A673 (cell line): ENCODE data around the gene WNK2. TPM values are rescaled to one million over a fixed set of nuclear protein-coding genes. Genes with fewer than 3 reads are reported as not detected.

Experiments
- BruUV-seq: library from RNA; stranded (reverse); fragments of 400-500 nt; replicated peaks from 2 replicates; lab custom pipeline; 2021; lab: Mats Ljungman, UMichigan
- CTCF ChIA-PET: fragments of 300-600 bp; sonication (Branson Sonifier 250); formaldehyde crosslinking; loops from one replicate; lab custom pipeline; 2022; ENCODE audit warnings: antibody characterized with exemption; lab: Charles Lee
- POLR2A ChIA-PET: fragments of 300-600 bp; sonication (Branson Sonifier 250); formaldehyde crosslinking; loops from one replicate; lab custom pipeline; 2022; ENCODE audit warnings: antibody characterized with exemption; ENCODE audit not compliant: low non-redundant PET; lab: Charles Lee
- DNase-seq: peaks from one replicate; pipeline ENCODE4 v3.0.0-alpha.2; 2015; ENCODE audit warnings: low spot score
- H3K27ac ChIP-seq: fragments of 200-600 bp; sonication (generic); 2 replicates; pipeline ENCODE4 v1.5.1; 2016; ENCODE audit warnings: mixed run types, low read depth, mild to moderate bottlenecking, mixed read lengths, antibody characterized with exemption, low read length; ENCODE audit not compliant: poor library complexity, severe bottlenecking
- H3K27me3 ChIP-seq: fragments of 200-600 bp; sonication (generic); replicated peaks from 2 replicates; pipeline ENCODE4 v1.6.1; 2017; ENCODE audit warnings: mixed run types, low read depth, mild to moderate bottlenecking, mixed read lengths, antibody characterized with exemption, low read length; ENCODE audit not compliant: insufficient read depth, poor library complexity
- H3K36me3 ChIP-seq: fragments of 200-600 bp; sonication (generic); 2 replicates; pipeline ENCODE4 v1.6.1; 2016; ENCODE audit warnings: mixed run types, mild to moderate bottlenecking, mixed read lengths, antibody characterized with exemption, low read length; ENCODE audit not compliant: insufficient read depth, poor library complexity, severe bottlenecking
- H3K4me1 ChIP-seq: fragments of 200-600 bp; sonication (generic); 2 replicates; pipeline ENCODE4 v1.6.1; 2017; ENCODE audit warnings: mixed run types, mild to moderate bottlenecking, mixed read lengths, antibody characterized with exemption, low read length; ENCODE audit not compliant: insufficient read depth, poor library complexity, severe bottlenecking
- H3K4me3 ChIP-seq: fragments of 200-600 bp; sonication (generic); 2 replicates; pipeline ENCODE4 v1.5.1; 2016; ENCODE audit warnings: low read depth, mixed run types, mild to moderate bottlenecking, mixed read lengths, low read length; ENCODE audit not compliant: poor library complexity, severe bottlenecking
- H3K9me3 ChIP-seq: fragments of 200-600 bp; sonication (generic); 2 replicates; pipeline ENCODE4 v1.6.1; 2016; ENCODE audit warnings: mixed run types, low read depth, mild to moderate bottlenecking, mixed read lengths, antibody characterized with exemption, low read length; ENCODE audit not compliant: poor library complexity, severe bottlenecking
- EZH2 ChIP-seq: fragments of 200-600 bp; sonication (generic); IDR thresholded peaks from 2 replicates; pipeline ENCODE4 v1.6.1; 2017; ENCODE audit warnings: borderline replicate concordance, low read depth, mild to moderate bottlenecking, mixed read lengths, antibody characterized with exemption, low read length; ENCODE audit not compliant: poor library complexity, severe bottlenecking
- intact Hi-C: fragments of 100-400 bp; cut with micrococcal nuclease; formaldehyde crosslinking; loops from one replicate; pipeline ENCODE4 v1.10.0; 2022; ENCODE audit not compliant: unreplicated experiment
- total RNA-seq: library from RNA; stranded (reverse); gene quantifications from 2 replicates; pipeline ENCODE4 v1.2.3, GENCODE V29; 2021
- TF ChIP-seq, protein P1 (sequence below): fragments of 300-800, 200-600 bp; sonication (generic); conservative IDR thresholded peaks from 2 replicates; pipeline ENCODE4 v1.5.1; 2017; ENCODE audit warnings: low read depth, mild to moderate bottlenecking, antibody characterized with exemption, low read length, moderate library complexity, mixed read lengths

Gene WNK2
- total RNA-seq, 1 experiment from 2014 or later = 9.6 TPM

DNA sequence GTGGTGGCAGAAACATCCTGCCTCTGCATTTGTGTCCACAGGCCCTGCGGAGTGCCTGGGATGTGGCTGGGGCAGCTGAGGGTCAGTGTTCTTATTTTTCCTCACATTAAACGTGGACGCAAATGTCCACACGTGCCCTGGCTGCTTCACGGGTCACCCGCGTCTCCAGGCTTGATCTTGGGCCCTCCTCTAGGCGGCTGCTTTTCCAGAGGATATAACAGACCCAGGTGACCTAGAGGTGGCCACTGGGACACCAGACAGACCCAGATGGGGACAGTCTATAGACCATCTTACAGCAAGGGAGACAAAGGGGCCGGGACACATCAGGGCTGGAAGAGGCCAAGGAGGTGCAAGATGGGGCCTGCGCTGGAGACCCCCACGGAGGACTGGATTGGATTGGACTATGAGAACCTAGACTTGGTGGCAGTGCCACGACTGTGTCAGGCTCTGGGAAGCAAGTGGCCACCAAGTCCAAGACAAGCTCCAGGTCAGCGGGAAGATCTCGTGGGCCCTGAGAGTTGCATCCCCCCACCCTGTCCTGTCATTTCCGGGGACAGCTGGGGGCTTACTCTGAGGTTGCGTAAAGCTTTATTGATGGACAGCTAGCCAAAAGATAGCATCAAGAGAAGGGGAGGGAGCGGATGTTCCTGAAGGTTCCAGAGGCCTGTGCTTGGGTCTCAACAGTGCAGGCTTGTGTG is 6.9 kb downstream of the WNK2 start:
- POLR2A ChIA-PET = no interaction called here
- Histone ChIP-seq H3K9me3 (no peaks in the 10 kb centered on the region), H3K4me1 (no peaks in the 10 kb centered on the region), H3K27ac (no peak overlapping the region), H3K27me3 (no peaks in the 10 kb centered on the region), H3K36me3 (no peaks in the 10 kb centered on the region), H3K4me3 (no peak overlapping the region)
- CTCF ChIA-PET = no interaction called here
- TF ChIP-seq, protein P1, sequence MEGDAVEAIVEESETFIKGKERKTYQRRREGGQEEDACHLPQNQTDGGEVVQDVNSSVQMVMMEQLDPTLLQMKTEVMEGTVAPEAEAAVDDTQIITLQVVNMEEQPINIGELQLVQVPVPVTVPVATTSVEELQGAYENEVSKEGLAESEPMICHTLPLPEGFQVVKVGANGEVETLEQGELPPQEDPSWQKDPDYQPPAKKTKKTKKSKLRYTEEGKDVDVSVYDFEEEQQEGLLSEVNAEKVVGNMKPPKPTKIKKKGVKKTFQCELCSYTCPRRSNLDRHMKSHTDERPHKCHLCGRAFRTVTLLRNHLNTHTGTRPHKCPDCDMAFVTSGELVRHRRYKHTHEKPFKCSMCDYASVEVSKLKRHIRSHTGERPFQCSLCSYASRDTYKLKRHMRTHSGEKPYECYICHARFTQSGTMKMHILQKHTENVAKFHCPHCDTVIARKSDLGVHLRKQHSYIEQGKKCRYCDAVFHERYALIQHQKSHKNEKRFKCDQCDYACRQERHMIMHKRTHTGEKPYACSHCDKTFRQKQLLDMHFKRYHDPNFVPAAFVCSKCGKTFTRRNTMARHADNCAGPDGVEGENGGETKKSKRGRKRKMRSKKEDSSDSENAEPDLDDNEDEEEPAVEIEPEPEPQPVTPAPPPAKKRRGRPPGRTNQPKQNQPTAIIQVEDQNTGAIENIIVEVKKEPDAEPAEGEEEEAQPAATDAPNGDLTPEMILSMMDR = no peak
- TF ChIP-seq EZH2 = no peak
- BruUV-seq = no TSS peak
- intact Hi-C loops = no loop called here
- DNase-seq = no peak

DNA sequence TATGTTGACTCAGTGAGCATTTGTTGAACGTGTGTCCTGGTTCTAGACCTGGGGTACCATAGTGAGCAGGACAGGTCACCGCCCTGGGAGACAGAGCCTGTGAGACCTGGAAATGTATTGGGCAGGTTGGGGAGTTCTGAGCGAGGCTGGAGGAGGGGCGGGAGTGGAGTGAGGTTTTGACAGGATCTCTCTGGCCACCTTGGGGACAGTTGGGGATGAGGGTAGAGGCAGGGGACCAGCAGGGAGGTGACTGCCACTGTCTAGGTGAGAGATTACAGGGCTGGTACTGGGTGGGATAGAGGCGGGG is 7.4 kb downstream of the WNK2 start:
- no TSS peak for BruUV-seq
- Histone ChIP-seq H3K27ac (no peak overlapping the region), H3K9me3 (no peaks in the 10 kb centered on the region), H3K36me3 (no peaks in the 10 kb centered on the region), H3K4me3 (no peak overlapping the region), H3K27me3 (no peaks in the 10 kb centered on the region), H3K4me1 (no peaks in the 10 kb centered on the region)
- ChIA-PET CTCF (no interaction called here), POLR2A (no interaction called here)
- TF ChIP-seq EZH2 = no peak
- TF ChIP-seq, protein P1 = no peak
- intact Hi-C loops = no loop called here
- DNase-seq = no peak

DNA sequence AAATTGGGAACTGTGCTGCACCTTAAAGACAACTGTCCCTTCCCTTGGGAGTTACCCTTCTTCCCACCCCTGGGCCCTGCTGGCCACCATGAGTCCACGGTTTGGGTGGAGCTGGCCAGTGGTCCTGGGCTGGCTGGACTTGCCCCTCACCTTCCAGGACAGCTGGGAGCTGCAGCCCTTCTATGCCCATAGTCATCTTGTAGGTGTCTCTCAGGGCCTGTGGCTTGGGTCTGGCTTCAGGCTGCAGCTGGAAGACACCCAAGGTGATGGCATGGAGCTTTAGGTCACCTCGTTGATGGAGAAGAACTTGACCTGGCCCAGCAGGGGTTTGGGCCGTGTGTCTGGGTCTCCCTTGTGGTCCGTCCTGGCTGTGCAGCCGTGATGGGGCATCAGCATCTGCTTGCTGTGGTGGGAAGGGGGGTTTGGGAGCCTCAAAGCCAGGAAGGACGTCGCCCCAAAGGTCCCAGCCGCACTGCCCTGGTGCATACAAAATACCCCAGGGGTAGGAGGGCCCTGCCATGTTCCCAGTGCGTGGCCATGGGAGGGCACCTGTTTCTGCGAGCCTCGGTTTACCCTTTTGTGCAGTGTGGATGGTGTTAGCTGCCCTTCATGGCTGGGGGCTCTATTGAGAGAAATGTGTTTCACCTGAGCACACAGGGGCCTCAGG is 8.9 kb downstream of the WNK2 start:
- Histone ChIP-seq H3K4me1 (no peaks in the 10 kb centered on the region), H3K9me3 (no peaks in the 10 kb centered on the region), H3K27ac (no peak overlapping the region), H3K36me3 (no peaks in the 10 kb centered on the region), H3K27me3 (no peaks in the 10 kb centered on the region), H3K4me3 (no peak overlapping the region)
- no TSS peak for BruUV-seq
- POLR2A ChIA-PET = no interaction called here
- TF ChIP-seq, protein P1 = no peak
- no peak for TF ChIP-seq EZH2
- CTCF ChIA-PET = no interaction called here
- DNase-seq = no peak
- intact Hi-C loops = no loop called here
